ENCODE measurements around the gene ACACA. TPM values are rescaled to one million over a fixed set of nuclear protein-coding genes. Genes with fewer than 3 reads are reported as not detected.

Gene ACACA
- total RNA-seq, 1 donor from 2014 or later: 42.4 TPM

DNA sequence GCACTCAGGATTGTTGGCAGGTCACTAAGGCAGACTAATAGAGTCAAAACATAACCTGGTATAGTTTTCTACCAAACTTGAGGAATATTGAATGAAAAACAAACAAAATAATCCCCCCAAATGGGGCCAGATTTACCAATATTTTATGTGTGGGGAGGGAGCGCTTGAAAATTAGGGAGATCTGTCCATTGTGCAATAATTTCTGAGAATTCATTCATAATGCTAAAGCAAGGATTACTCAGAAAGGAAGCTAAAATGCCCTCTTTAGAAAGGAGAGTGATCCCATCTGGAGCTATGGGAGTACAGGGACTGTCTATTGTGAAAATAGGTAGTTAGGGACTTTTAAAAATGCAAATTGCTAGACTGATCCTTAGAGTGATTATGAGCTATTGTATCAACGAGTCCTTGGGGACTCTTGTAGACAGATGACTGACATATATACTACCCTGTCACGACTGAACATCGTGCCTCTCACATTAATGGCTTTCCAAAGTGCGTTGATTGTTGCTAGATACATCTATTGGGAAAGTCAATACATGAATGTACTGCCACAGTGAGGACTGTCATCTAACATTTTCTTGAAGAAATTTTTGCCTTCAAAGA lies 264.2 kb downstream of the ACACA start:
- Mint-ChIP-seq H3K9me3 (no peaks in the 10 kb centered on the region), H3K27me3 (no peaks in the 10 kb centered on the region), H3K36me3 (ENCODE audit: low read depth) (peaks cover 19% of the 10 kb centered on the region), H3K4me3 (no peak overlapping the region), H3K27ac (no peak overlapping the region), H3K4me1 (peaks cover 20% of the 10 kb centered on the region)
- TF ChIP-seq, protein P1, sequence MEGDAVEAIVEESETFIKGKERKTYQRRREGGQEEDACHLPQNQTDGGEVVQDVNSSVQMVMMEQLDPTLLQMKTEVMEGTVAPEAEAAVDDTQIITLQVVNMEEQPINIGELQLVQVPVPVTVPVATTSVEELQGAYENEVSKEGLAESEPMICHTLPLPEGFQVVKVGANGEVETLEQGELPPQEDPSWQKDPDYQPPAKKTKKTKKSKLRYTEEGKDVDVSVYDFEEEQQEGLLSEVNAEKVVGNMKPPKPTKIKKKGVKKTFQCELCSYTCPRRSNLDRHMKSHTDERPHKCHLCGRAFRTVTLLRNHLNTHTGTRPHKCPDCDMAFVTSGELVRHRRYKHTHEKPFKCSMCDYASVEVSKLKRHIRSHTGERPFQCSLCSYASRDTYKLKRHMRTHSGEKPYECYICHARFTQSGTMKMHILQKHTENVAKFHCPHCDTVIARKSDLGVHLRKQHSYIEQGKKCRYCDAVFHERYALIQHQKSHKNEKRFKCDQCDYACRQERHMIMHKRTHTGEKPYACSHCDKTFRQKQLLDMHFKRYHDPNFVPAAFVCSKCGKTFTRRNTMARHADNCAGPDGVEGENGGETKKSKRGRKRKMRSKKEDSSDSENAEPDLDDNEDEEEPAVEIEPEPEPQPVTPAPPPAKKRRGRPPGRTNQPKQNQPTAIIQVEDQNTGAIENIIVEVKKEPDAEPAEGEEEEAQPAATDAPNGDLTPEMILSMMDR (IDR thresholded peaks at IDR 0.05): no peak
- intact Hi-C loops (cut with micrococcal nuclease): no loop called here
- ChIA-PET CTCF (no interaction called here), POLR2A (no interaction called here)
- ATAC-seq (ENCODE audit: low read depth) (no peak), DNase-seq (no peak)

DNA sequence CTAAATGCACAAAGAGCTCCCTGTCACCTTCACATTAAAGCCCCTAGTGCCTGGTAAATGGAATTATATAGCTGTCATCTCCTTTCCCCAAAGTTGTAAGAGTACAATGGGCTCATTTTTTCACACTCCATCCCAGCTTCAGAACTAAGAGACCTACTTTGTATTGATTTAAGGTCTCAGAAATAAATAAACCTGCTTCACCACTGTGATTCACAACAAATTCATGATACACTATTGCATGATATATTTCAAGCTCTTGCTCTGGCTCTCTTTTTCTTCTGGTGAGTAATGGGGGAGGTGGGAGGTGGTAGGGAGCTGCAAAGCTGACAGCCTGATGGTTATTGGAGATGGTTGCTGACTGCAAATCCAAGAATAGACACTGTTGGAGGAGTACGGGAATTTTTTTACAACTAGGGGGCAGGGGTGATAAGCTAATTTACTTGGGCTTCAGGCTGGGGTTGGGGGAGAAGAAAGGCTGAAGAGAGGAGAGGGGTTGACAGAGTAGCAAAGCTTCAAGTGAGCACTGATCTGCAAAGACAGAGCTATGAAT lies 268.0 kb downstream of the ACACA start:
- Mint-ChIP-seq H3K4me3 (no peak overlapping the region), H3K36me3 (ENCODE audit: low read depth) (peaks cover 14% of the 10 kb centered on the region), H3K27ac (no peak overlapping the region), H3K9me3 (no peaks in the 10 kb centered on the region), H3K27me3 (no peaks in the 10 kb centered on the region), H3K4me1 (no peaks in the 10 kb centered on the region)
- ATAC-seq (ENCODE audit: low read depth) (no peak), DNase-seq (no peak)
- intact Hi-C loops (cut with micrococcal nuclease): no loop called here
- TF ChIP-seq, protein P1 (IDR thresholded peaks at IDR 0.05): no peak
- ChIA-PET CTCF (interaction anchor here (0.6 kb wide), 1 partner anchor 210 kb away, joined by 3 read pairs; no protein-coding TSS in a partner anchor), POLR2A (no interaction called here)

DNA sequence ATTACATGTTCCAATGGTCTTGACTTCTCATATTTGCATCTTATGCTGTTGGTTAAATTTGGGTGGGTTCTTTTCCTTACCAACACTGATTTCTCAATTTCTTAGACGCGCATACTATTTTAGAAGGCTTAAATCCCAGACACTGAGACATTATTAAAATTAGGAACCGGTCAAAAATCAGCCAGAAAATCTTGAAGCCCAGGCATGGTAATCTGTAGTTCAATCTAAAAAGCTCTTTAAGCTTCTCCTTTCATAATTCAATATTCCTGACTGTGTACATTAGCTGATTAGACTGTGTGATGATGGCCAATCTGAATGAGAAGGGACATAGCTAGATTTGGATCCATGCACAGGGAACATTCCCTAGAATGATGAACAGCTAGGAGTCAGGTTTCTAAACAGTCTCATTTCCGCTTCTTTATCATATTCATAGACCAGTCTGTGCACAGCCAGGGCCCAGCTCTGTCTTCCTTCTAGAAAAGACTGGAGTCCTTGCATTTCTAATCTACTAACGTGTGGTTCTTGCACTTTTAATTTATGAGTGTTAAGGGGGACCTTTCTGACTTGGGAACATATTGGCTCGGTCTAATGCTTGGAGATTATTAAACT lies 268.6 kb downstream of the ACACA start:
- Mint-ChIP-seq H3K4me3 (no peak overlapping the region), H3K36me3 (ENCODE audit: low read depth) (peaks cover 13% of the 10 kb centered on the region), H3K27me3 (no peaks in the 10 kb centered on the region), H3K27ac (no peak overlapping the region), H3K4me1 (no peaks in the 10 kb centered on the region), H3K9me3 (no peaks in the 10 kb centered on the region)
- ChIA-PET CTCF (no interaction called here), POLR2A (interaction anchor here (0.5 kb wide), 1 partner anchor 504 kb away, joined by 3 read pairs; no protein-coding TSS in a partner anchor)
- no peak for ATAC-seq (ENCODE audit: low read depth)
- intact Hi-C loops (cut with micrococcal nuclease): no loop called here
- no peak for DNase-seq
- TF ChIP-seq, protein P1 (IDR thresholded peaks at IDR 0.05): no peak

DNA sequence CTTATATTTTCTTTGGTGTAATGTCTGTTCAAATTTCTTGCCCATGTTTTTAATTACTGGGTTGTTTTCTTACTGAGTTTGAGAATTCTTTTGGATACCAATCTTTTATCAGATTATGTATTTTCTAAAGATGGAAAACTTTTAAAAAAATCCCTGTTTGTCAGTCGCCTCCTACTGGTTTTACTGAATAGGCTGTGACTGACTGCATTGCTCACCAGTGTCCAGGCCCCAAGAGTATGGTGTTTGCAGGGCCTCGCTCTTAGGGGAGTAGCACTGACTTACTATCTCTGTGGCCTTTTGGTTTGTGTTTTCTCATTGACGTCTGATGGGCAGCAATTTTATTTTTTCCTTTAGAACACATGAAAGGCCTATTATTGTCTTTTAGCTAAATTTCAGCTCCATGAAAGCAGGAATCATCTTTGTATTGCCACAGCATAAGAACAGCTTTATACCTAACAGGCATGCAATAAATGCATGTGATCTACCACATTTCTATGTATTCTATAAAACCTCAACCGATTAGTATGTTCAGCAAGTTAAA lies 269.5 kb downstream of the ACACA start:
- Mint-ChIP-seq H3K27ac (no peak overlapping the region), H3K9me3 (no peaks in the 10 kb centered on the region), H3K4me3 (no peak overlapping the region), H3K4me1 (no peaks in the 10 kb centered on the region), H3K36me3 (ENCODE audit: low read depth) (peaks cover 10% of the 10 kb centered on the region), H3K27me3 (no peaks in the 10 kb centered on the region)
- intact Hi-C loops (cut with micrococcal nuclease): no loop called here
- ChIA-PET CTCF (no interaction called here), POLR2A (no interaction called here)
- DNase-seq (no peak), ATAC-seq (ENCODE audit: low read depth) (no peak)
- TF ChIP-seq, protein P1 (IDR thresholded peaks at IDR 0.05): no peak

DNA sequence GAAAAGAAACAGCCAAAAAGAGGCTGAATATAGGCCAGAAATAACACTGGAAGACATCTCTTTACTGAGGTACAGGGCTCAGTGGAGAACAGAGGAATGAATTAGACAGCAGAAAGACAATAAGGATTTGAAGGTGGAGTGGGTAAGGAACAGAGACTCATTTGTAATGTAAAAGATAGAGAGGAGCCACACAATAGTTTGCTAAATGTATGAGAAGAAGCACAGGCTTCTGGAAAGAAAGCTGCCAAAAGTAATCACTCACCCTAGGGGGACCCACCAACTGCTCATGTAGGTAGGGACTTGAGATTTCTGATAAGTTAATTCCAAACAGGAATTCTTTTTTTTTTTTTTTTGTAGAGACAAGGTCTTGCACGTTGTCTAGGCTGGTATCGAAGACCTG lies 271.1 kb downstream of the ACACA start:
- TF ChIP-seq, protein P1 (IDR thresholded peaks at IDR 0.05): no peak
- Mint-ChIP-seq H3K4me3 (no peak overlapping the region), H3K27me3 (no peaks in the 10 kb centered on the region), H3K36me3 (ENCODE audit: low read depth) (peaks cover 9% of the 10 kb centered on the region), H3K27ac (no peak overlapping the region), H3K4me1 (no peaks in the 10 kb centered on the region), H3K9me3 (no peaks in the 10 kb centered on the region)
- ChIA-PET CTCF (no interaction called here), POLR2A (no interaction called here)
- DNase-seq: no peak
- ATAC-seq (ENCODE audit: low read depth): no peak
- intact Hi-C loops (cut with micrococcal nuclease): no loop called here
